Effector CD8-positive, alpha-beta T cell (primary cell): ENCODE results near the gene TTC22.

Source experiments
- DNase-seq: peaks from one replicate; lab custom pipeline; 2025; lab: John Stamatoyannopoulos, UW
- total RNA-seq, 4 experiments: gene quantifications; one replicate each; lab custom pipeline; 2026; lab: John Stamatoyannopoulos, UW

The TTC22 gene
- 12.8 to 23.7 (median 19.5) reads per million in 4 experiments for total RNA-seq

DNA sequence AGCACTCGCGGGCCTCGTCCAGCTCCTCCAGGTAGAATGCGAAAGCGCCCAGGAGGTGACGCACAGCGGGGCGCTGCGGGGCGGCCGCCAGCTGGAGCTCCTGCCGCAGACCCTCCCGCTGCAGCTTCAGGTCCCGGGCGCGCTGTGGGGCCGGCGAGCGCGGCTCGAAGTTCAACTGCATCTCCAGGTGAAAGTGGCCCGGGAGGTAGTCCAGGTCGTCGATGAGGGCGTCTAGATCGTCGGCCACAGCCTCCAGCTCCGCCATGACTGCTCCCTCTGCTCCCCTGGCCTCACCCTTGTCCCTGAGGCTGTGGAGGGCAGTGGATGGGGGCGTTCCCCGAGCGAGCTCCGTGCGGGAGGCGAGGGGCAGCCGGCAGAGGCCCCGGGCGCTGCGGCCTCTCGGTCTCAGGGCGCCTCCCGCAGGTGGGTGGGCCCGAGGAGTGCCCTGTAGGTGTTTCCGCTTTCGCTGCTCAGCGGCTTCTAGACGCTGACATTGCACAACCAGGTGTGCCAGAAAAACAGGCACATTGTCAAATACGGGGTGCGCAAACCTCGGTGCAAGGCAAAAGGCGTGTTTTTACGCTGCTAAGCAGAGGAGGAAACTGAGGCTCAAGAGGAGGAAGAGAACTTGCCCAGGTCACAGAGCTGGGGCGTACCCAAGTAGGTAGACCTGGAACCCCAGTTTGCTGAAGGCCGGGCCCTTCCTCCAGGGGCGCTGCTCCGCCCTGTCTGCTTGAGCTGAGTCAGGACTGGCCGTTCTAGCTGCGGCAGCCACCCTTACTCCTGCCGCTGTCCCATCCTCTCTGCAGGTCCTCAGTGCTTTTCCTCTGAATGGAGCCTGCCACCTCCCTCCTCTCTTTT lies at the start of gene TTC22:
Gene TTC22, minus strand, starts transcription at position 425 of the 861 bp plus-strand sequence. Its CDS starts 160 bp downstream, at position 265.
- DNase-seq = peak; percentile 43

DNA sequence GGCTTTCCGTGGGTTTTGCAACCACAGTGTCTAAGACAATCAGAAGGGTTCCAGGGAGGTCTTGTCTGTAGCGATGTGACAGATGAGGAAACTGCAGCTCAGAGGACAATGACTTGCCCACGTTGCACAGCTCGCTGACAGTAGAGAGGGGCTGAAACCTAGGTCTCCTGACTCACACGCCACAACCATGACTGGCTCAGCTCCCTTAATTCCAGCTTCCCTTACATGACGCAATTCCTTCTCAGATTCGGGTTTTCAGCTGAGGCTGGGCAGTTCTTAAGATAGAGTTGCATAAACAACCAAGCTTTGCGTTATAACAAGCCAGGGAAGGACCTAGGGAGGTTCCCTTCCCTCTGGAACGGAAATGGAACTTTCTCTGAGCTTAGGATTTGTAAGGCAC lies 49.6 kb upstream of the TTC22 start:
- DNase-seq = no peak

DNA sequence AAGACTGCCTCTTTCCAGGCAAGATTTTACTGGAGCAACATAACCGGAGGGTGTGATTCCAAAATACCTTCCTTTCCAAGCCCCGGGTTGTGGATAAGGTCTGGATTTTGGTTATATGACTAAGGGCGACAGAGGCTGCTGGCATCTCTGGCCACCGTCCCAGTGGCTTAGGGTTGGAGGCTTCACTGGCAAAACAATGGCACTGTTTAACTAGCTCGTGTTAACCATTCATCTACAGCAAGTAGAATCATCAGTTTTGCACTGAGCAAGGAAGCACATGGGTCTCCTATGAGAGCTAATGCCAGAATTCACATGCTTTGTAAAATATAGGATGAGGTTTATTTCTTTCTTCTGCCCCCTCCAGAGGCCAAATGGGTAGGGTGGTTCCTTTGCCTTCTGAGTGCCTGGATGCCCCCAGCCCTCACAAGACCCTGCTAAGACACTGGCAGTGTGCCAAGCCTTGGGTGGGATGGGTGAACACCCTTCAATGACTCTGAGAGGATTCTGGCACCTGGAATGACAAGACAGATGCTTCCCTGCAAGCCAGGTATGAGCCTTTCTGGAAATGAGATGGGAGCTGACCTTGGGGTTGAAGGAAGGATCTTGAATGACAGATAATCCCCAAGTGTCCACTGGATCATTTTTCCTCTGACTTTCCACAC lies 49.1 kb upstream of the TTC22 start:
- no peak for DNase-seq

DNA sequence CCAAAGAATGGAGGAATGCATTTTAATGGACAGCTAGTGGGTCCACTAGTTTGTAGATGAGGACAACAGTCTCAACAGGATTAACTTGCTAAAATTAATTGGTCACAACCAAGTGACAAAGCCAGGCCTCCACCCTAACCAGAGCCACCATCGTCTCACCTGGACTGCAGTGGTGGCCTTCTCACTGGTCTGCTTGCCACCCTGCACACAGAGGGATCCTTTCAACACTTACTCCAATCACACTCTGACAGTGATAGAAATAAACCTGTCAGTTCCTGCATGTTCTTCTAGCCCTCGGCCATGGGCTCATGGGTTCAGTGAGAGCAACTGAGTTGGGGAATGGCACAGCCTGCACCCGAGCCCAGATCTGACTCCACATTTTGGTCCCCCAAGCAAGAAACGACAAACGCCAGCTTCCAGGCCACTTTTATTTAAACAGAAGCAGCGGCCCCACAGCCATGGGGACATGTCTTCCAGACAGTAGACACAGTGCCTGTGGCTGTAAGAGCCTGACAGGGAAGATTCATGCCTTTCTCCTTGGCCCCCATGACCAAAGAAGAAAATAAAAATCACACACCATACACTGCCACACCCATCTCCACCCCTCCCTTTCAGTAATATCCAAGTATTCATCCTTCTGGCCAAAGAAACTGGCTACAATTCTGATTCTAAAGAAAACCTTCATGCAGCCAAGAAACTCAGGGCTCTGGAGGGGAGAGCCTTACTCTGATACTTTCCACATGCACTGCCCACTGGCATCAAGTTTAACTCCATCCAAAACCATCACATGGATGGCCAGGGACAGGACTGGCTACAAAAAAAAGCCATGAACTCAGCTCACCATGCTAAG lies 48.3 kb upstream of the TTC22 start:
- DNase-seq = no peak

DNA sequence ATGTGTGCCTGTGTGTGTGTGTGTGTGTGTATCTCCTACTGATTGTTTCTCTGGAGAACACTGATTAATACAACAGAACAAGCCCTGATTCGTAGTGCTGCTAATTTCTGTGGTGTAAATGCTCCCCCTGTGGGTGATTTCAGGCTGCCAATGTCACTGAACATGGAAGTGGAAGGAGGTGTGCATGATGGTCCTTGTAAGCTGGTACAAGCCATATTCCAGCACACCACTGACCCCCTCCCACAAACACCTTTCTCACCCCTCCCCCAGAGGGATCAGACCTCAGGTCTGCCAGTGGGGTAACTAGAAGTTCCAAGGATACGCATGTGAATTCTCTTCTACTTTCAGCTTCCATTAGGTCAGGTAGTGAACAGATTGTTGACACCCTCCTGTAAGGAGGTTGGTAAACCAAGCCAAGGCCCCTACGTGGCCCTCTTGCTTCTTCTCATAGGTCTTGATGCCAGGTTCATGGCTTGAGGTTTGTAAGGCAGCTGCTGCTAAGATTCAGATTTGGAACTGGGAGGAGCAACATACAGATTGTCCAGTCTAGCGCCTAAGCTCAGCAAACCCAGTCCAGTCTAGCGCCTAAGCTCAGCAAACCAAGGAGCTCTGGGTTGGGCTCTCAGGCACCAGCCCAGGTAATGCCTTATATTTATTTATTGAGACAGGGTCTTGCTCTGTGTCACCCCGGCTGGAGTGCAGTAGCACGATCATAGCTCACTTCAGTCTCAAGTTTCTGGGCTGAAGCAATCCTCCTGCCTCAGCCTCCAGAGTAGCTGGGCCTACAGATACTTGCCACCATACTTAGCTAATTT lies 47.2 kb upstream of the TTC22 start:
- DNase-seq = no peak

DNA sequence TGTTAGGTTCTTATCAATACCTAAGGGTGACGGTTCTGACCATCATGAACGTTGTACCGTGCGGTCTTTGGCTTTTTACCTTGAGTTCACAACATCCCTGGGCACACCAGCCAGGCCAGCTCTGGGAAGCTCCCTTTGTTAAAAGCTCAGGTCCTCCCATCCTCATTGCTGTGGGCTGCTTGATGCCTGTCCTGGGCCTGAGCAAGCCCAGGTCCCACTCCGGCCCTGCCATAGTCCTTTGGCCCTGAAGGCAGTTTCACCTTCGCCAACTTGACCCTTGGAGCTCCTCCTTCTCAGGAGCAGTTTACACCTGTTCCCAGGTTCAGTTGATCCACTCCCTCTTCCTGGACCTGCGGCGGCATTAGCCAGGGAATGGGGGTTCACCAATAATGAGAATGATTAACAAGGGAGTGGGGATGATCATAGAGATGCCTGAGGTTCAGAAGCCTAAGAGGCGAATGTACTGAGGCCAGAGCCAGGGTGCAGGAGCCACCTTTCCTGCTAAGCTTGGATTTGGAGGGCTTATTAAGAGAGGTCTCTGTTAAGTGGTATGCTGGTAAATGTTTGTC lies 45.7 kb upstream of the TTC22 start:
- no peak for DNase-seq

DNA sequence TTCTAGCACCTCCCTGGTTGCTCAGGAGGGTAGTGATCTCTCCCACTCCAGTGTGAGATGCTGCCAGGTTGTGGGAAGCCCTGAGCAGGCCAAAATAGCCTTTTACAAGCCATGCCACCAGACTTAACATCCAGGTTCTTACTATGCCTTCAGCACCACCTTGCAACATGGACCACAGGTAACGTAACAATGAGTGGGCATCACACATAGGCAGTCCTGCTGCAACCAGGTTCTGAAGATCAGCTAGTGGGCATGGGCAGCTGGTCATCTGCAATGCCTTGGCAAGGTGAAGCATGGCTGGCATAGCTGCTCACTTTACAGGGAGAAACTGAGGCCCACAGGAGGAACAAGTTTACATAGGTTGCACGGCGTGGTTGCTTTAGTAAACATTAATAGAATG lies 45.2 kb upstream of the TTC22 start:
- DNase-seq = no peak

DNA sequence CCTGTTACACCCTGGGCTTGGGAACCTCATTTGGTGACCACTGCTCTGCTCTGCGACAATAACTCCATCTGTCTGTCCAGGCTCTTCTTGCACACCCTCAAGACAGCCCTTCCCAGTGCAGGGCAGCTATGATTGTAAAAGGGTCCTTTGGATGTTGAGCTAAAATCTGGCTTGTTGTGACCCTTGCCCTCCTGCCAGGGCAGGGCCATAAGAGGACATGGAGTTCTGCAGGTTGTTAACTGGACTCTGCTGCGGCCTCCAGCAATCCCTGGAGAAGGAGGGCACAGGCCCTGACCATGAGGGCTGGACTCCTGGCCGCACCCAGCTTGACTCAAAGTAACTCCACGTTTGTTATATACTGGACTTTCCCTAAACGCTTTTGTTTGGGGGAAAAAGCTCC lies 44.6 kb upstream of the TTC22 start:
- DNase-seq = no peak

DNA sequence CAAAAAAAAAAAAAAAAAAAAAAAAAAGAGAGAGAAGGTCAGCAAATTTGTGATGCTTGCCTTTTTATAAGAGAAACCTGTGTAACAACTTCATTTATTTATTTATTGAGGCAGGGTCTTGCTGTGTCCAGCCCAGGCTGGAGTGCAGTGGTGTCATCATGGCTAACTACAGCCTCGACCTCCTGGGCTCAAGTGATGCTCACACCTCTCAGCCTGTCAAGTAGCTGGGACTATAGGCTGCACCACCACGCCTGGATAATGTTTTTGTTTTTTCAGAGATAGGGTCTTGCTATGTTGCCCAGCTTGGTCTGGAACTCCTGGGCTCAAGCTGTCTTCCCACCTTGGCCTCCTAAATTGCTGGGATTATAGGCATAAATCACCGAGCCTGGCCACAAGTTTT lies 43.4 kb upstream of the TTC22 start:
- DNase-seq = no peak

DNA sequence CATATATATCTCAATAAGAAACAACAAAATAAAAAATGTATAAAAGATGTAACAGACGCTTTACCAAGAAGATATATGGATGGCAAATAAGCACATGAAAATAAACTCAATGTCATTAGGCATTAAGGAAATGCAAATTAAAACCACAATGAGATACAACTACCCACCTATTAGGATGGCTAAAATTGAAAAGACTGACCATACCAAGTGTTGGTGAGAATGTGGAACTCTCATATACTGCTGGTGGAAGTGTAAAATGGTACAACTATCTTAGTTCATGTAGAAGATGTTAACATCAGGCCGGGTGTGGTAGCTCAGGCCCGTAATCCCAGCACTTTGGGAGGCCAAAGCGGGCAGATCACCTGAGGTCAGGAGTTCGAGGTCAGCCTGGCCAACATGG lies 42.3 kb upstream of the TTC22 start:
- DNase-seq = no peak

DNA sequence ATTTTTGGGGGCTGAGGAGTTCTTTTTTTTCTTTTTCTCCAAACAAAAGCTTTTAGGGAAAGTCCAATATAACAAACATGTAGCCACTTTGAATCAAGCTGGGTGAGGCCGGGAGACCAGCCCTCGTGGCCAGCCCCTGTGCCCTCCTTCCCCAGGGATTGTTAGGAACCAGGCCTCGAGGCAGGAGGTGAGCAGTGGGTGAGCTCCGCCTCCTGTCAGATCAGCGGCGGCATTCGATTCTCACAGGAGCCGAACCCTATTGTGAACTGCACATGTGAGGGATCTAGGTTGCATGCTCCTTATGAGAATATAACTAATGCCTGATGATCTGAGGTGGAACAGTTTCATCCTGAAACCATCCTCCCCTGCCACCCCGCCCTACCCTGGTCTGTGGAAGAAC lies 41.8 kb upstream of the TTC22 start:
- DNase-seq = no peak

DNA sequence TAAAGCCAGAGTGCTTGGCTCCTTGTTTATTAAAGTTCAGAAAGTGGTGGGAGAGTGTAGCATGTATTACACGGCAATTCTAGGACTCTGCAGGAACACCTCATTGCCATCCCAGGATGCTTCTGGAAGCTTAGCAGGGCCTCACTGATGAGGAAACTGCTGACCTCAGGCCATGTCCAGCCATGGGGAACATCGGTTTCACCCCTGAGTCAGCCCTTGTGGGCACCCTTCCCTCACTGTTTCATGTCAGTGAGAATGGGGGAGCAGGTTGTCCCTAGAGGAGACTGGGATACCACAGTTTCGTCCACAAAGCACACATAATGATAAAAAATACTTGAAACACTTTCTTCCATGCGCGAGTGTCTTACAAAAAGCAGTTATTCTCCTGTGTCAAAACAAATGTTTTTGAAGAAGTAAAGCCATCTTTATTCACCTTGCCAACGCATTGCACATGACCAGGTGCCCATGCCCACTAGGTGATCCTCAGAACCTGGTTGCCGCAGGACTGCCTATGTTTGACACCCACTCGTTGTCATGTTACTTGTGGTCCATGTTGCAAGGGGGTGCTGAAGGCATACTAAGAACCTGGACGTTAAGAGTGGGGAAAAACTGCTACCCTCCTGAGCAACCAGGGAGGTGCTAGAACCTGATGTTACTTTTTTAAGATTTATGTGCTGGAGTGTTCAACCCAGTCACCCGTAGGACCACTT lies 41.2 kb upstream of the TTC22 start:
- no peak for DNase-seq

DNA sequence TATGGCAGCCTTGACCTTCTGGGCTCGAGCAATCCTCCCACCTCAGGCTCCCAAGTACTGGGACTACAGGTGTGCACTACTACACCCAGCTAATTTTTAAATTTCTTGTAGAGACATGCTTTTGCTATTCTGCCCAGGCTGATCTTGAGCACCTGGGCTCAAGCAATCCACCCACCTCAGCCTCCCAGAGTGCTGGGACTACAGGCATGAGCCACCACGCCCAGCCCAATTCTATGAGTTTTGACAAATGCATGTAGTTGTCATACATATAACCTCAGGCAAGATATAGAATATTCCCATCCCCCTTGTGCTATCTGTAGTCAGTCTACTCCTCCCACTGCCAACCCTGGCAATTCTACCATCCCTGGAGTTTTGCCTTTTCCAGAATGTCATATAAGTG lies 38.7 kb upstream of the TTC22 start:
- no peak for DNase-seq

DNA sequence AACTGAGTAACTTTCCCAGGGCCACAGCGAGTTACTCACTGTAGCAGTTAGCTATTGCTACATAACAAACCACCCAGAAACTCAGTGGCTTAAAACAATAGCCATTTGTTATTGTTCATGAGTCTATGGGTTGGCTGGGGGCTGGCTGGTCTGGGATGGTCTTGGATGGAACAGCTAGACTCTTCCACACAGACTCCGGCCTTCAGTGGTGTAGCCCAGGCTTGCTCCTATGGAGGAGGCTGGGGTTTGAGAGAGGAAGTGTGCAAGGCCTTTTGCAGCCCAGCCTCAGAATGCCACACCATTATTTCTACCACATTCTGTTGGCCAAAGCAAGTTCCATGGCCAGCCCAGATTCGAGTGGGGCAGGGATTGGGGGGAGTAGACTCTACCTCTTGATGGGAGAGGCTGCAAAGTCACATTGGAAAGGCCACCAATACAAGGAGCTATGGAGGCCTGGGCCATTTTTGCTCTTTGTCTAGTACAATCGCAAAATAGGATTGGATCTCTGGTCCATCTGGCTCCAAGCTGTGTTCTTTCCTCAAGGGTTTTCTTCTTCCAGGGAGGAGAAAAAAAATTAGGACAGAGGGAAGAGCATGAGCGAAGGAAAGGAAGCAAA lies 37.5 kb upstream of the TTC22 start:
- no peak for DNase-seq

DNA sequence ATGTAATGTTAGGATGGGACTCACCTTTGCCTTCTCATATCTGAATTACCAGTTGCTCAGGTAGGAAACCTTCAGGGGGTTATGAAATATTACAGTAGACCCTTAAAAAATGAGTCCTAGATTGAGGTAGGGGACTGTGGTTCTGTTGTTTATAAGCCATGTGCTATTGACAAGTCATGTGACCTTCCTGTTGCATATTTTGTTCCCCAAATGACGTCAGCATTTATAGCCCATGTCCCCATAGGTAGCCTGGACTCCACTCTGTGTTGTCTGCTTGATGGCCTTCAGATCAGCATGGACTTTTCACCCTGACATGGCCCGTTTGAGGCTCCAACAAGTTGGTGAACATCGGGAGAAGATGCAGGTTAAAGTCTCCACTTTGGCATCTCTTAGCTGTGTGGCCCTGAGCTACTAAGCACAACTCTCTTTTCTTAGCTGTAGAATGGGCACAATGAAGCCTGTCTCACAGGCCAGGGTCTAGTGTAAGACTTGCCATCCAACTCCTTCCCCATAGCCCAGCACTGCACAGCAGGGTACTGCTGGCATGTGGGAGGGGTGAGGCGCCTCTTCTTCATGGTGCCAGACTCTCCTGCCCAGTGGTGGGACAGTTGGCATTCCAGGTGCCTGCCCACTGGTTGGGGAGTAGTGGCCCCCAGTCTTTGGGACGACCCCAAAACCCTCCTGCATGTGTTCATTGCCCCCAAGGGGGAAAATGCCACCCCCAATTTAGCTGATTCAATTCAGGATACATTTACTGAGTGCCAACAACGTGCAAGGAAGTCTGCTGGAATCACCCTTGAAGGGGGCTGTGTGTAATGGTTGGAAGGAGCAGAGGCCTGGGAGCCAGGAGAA lies 36.1 kb upstream of the TTC22 start:
- DNase-seq = no peak

DNA sequence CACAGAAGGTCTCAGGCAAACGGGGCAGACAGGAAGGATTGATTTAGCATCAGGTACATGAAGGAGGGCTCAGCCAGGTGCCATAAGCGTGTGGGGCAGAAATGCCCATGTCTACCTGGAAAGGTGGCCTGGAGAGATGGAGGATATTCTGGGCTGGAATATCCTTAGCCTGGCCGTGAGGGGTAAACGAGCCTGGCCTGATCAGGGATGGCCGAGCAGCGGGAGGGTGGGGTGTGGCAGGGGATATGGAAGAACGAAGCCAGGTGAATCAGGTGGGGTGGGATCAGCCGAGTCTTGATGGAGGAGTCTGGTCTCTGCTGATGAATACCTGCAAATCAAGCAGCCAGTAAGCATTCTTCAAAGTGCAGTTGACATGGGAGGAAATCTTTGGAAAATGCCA lies 35.5 kb upstream of the TTC22 start:
- no peak for DNase-seq

DNA sequence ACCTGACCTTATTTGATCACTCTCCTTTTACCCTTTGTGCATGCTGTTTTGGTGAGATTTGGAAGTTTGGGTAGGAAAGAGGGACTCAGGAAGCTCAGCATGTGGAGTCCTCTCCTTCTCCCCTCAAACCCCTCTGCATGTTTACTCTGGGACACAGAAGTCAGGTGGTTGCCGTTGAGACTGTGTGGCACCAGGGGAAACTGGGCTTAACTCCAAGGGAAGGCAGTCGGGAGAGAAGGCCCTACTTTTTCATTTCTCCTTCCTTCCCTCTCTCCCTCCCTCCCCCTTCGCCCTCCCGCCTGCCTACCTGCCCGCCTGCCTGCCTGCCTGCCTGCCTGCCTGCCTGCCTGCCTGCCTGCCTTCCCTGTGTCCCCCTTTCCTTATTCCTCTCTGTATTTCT lies 34.8 kb upstream of the TTC22 start:
- DNase-seq = no peak

DNA sequence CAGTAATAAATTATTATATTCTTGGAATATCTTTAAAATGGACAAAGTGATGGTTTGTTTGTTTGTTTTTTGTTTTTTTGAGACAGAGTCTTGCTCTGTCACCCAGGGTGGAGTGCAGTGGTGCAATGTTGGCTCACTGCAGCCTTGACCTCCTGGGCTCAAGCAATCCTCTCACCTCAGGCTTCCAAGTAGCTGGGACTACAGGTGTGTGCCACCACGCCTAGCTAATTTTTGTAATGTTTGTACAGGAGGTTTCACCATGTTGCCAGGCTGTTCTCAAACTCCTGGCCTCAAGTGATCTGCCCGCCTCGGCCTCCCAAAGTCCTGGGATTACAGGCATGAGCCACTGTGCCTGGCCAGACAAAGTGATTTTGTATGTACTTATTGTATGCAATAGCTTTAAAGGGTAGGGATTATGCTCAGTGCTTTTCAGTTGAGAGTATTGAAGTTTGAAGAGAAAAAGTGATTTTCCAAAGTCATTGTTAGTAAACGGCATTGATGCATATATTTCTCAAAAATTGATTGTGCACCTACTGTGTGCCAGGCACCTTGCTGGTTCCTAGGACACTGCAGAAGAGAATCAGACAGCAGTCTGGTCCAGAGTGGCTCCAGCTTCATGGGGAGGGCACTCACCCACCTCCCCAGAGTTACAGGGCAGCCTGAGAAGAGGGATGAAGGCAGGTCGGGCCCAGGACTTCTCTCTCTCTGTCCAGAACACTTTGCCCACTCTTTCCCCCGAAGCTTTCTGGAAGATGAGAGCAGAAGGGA lies 34.2 kb upstream of the TTC22 start:
- no peak for DNase-seq
